HG03064 (cell line): ENCODE data around the gene OR2A25.

Experiments
- ATAC-seq: cut with Tn5 transposase; IDR thresholded peaks from one replicate; pipeline ENCODE4 v1.9.1; 2021; ENCODE audit warnings: low read depth; ENCODE audit not compliant: unreplicated experiment

Gene OR2A25

DNA sequence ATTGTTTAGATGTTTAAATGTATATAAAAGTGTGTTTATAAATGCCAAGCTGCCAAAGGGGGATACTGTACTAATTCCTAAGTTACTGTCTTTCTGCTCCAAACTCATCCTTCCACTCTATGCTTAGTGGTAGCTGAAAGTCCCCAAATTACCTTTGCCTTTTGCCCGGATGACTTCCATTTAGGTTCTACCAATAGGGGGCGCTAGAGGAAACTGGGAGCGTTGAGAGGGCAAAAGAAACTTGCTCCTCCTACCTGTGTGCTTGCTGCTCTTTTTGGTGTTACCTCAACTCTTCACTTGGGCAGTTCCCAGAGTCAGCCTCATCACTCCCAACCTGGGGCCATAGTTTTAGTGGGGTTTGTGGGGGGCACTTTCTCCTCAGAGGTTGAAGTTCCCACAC is 5.9 kb upstream of the OR2A25 start:
- ATAC-seq = no peak

DNA sequence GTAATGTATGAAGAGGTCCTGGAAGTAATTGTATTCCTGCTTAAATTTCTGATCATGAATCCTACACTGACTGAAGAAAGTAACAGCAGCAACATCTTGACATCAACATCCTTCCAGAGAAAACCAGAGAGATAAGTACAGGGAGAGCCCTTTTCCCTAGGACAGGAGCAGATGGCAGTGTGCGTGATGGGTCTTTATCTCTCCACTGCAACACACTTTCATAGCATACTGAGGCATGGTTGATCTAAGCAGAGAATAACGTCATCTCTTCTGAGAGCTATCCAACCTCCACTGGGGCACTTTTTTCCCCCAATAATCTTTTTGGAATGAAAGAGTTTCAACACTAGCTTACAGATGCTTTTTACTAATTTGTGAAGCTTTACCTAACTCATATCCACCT is 342 bp downstream of the OR2A25 start:
- no peak for ATAC-seq

DNA sequence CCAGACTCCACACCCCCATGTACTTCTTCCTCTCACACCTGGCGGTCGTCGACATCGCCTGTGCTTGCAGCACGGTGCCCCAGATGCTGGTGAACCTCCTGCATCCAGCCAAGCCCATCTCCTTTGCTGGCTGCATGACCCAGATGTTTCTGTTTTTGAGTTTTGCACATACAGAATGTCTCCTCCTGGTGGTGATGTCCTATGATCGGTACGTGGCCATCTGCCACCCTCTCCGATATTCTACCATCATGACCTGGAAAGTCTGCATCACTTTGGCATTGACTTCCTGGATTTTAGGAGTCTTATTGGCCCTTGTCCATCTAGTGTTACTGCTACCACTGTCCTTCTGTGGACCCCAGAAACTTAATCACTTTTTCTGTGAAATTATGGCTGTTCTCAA is 4.8 kb downstream of the OR2A25 start:
- no peak for ATAC-seq

DNA sequence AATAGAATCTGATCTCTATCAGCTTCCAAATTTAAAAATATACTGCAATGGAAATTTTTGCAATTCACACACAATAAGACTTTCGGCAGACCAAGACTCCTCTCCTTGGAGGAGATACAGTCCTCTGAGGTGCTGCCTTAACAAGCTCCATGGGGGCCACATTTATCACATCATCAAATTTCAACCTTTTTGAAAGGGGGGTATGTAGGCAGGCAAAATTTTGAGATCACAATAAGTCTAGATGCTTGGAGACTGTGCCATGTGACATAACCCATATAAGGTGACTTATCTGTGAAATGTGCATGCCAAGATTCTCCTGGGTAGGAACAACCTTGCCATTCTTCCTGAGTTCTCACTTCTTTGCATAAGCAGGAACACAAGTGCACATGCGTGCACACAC is 16.4 kb downstream of the OR2A25 start, which contains the start of gene OR2A12:
Gene OR2A12 (plus strand): TSS at position 301 of the 400 bp plus-strand sequence. CDS start 8,830 bp downstream, outside the sequence.
- ATAC-seq = no peak

DNA sequence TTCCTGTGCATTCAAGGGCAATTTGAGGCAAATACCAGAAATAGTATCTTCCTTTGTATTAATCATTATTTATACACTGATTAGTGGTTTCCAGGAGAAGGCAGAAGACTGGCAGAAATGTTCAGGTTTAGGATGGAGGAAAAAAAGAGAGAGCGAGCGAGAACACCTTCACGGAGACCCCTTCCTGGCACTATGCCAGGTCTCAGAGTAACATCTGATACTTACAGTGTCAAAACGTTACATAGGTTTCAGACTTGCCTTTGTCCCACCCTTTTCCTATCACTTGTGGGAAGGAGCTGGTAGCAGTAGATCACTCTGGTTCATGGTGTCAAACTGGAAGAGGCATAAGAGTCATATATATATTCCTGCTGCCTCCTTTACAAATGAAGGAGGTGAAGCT is 17.1 kb downstream of the OR2A25 start:
- ATAC-seq = no peak

DNA sequence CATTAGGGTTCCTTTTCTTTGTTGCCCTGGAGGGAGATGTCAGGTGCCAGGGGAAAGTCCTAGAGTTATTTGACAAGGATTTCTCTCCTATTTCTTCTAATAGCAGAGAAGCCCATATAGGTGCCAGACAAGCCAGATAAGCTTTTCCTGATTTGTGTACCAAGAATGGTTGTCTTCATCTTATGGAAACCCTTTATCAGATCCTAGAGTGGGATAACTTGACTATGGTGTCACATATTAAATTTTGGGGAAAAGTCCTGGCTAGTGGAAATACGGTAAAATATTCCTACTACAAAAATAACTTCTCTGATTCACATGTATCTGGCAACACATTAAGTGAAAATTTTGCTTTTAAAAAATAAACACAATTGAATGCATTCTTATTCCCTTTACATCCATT is 17.6 kb downstream of the OR2A25 start:
- no peak for ATAC-seq

DNA sequence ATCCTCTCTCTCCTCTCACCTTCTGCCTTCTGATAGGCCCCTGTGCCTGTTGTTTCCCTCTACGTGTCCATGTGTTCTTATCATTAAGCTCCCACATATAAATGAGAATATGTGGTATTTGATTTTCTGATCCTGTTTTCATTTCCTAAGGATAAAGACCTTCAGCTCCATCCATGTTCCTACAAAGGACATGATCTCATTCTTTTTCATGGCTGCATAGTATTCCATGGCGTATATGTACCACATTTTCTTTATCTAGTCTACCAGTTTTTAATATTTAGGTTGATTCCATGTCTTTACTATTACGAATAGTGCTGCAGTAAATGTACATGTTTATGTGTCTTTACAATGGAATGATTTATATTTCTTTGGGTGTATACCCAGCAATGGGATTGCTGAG is 21.1 kb downstream of the OR2A25 start:
- ATAC-seq = no peak

DNA sequence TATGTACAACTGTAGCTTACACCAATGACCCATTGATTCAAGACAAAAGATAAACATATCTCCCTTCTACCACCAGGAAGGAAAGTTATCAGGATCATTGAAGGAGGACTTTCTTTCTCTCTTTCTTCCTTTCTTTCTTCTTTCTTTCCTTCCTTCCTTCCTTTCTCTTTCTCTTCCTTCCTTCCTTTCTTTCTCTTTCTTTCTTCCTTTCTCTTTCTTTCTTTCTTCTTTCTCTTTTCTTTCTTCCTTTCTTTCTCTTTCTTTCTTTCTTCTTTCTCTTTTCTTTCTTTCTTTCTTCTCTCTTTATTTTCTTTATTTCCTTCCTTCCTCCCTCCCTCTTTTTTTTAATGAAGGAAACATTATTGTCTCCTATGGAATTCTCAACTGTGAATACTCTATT is 29.2 kb downstream of the OR2A25 start:
- no peak for ATAC-seq

DNA sequence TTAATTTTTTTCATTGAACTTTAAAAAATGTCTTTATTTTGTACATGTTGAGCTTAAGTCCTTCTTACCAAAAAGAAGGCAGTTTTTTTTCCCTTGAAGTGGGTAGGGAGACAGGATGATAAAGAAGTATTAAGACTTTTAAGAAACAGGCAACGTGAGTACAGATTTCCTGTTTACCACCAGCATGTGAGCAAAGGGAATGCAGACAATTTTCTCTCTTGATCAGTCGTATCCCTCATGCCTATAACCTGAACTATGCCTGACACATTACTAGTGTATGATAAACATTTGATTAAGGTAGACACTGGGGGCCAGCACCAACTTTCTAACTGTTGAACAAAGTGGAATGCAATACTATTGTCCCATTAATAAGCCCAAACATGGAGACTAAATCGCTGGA is 31.0 kb downstream of the OR2A25 start:
- ATAC-seq = no peak

DNA sequence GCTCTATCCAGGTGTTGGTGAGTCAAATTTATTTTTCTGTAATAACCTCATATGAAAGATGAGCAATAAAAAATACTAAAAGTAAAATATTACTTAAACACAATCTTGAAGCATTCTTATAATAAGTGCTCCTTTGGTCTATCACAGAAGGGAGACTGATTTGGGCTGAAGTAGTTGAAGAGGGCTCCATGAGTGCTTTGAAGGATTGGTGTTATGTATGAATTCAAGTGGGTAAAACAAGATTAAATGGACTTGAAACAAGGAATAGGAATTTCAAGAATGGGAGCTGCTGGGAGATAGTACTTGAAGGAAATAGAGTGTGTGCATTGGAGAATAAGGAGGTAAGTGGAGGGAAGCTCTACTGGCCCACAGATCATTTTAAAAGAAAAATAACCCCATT is 32.4 kb downstream of the OR2A25 start:
- ATAC-seq = no peak

DNA sequence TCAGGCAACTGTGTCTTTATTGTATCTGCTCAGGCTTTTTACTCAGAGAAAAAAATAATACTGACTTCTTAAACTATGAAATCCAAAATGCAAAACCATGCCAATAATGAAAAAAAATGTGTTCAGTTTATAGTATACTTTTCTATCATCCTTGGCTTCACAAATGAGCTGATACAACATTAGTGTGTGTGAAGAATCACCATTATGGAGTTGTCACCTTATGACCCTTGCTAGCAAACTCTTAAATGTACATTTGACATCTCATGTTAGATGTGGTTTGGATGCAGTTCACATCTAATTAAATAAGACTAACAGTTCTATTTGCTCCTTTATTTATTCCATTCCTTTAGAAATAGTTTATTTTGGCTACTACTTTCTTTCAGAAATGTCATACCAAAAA is 35.6 kb downstream of the OR2A25 start:
- ATAC-seq = no peak

DNA sequence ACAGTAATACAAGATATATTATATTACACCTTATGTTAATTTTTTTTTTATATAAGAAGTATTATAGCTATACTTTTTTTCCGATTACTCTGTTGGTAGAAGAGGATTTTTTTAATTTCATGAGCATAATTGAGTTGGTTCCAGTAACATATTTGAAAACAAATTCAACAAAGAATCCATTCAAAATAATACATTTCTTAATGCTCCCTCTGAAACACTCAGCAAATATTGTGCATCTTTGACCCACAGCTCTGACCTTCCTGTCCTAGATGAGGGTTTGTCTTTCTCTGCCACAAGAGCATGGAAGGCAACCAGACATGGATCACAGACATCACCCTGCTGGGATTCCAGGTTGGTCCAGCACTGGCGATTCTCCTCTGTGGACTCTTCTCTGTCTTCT is 39.7 kb downstream of the OR2A25 start, which contains the start of gene OR2A2:
Gene OR2A2 (plus strand): TSS at position 301 of the 400 bp plus-strand sequence. CDS start 0 bp downstream, at position 301.
- no peak for ATAC-seq

DNA sequence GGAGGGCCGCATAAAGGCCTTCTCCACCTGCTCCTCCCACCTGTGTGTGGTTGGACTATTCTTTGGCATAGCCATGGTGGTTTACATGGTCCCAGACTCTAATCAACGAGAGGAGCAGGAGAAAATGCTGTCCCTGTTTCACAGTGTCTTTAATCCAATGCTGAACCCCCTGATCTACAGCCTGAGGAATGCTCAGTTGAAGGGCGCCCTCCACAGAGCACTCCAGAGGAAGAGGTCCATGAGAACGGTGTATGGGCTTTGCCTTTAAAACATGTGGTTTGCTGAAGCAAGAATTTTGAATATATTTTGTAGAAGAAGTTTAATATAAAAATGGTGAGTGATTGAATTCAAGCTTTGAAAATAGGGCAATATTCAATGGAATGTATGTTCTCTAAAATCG is 40.7 kb downstream of the OR2A25 start:
- no peak for ATAC-seq

DNA sequence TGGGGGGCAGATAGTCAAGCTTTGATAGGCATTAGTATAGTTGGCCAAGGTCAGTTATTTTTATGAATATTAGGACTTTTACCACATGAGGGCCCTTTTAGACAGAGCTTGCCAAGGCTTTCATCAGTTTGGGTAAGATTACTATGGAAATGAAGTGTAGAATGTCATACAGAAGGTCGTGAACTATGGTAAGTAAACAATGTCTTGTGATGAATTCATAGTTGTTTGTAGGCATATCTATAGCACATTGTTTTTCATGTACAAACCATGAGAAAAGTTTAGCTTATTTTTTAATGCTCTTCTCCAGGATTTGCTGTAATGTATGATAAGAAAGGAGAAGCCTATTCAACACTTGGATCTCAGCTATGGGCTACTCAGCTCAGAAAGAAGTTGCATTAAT is 44.0 kb downstream of the OR2A25 start:
- ATAC-seq = no peak

DNA sequence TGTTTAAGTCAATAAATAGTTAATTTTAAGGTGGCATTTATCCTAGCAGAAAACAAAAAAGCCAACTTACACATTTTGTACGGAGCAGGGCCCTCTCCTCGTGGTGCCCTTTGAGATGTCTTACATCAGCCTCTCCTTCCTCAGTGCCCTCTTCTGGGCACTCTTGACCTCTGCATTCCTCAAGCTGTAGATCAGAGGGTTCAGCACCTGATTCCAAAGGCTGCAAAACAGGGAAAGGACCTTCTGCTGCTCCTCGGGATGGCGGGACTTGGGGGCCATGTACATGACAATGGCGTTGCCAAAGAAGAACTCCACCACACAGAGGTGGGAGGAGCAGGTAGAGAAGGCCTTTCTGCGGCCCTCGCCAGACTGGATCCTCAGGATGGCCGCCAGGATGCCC is 48.7 kb downstream of the OR2A25 start:
- ATAC-seq = no peak

DNA sequence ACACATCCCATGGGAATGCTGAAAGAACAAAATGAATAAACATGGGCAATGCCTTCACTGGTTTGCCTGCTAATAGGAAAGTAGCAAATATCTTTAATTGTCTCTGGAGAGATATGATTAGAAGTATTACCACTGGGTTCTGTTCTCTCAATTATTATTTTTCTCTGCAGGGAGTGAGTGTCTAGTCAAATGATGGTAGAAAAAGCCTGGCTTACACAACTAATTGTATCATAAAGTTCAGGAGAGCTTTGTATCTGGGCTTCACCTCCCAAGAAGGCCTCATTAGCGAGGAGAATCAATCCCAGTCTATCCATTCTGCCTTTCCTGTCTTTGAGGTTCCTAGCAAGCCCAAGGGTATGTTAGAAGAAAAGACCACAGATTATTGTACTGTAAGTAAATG is 53.3 kb downstream of the OR2A25 start, which contains the start of gene OR2A14:
Gene OR2A14 (plus strand): TSS at position 301 of the 400 bp plus-strand sequence. CDS start 5,937 bp downstream, outside the sequence.
- ATAC-seq = no peak
